Hematopoietic multipotent progenitor cell treated with erythropoietin and hydrocortisone succinate and interleukin-3 and kit ligand, for 4 days (in vitro differentiated cells): Measurements from ENCODE around the gene VSX1.

Experiments
- DNase-seq: peaks from one replicate; pipeline ENCODE4 v3.0.0-alpha.2; 2015

VSX1 gene

GRCh38 chr20:25051386-25052155 is 30.4 kb downstream of the VSX1 start:
- no peak for DNase-seq

- no peak for DNase-seq
These were observed 31.2 kb downstream of the VSX1 start for GRCh38 chr20:25050501-25051350.

- DNase-seq: no peak
These were observed 31.9 kb downstream of the VSX1 start for GRCh38 chr20:25050082-25050481.

GRCh38 chr20:25049261-25050060 is 32.5 kb downstream of the VSX1 start:
- DNase-seq: no peak

GRCh38 chr20:25048519-25048952 is 33.4 kb downstream of the VSX1 start:
- no peak for DNase-seq

- no peak for DNase-seq
These were observed 34.2 kb downstream of the VSX1 start for GRCh38 chr20:25047766-25048165.

GRCh38 chr20:25046736-25047666 is 34.9 kb downstream of the VSX1 start:
- no peak for DNase-seq

GRCh38 chr20:25046181-25046641 is 35.7 kb downstream of the VSX1 start:
- no peak for DNase-seq

GRCh38 chr20:25045343-25045712 is 36.6 kb downstream of the VSX1 start:
- no peak for DNase-seq

GRCh38 chr20:25044660-25045342 is 37.1 kb downstream of the VSX1 start:
- DNase-seq: no peak

GRCh38 chr20:25044261-25044560 is 37.7 kb downstream of the VSX1 start:
- no peak for DNase-seq

GRCh38 chr20:25043499-25044260 is 38.3 kb downstream of the VSX1 start:
- no peak for DNase-seq

- DNase-seq: peak; percentile 91
These were observed 39.1 kb downstream of the VSX1 start for GRCh38 chr20:25042531-25043498.

- DNase-seq: no peak
These were observed 40.0 kb downstream of the VSX1 start for GRCh38 chr20:25041813-25042530.

GRCh38 chr20:25040438-25040831 is 41.5 kb downstream of the VSX1 start:
- DNase-seq: peak; percentile 95

- no peak for DNase-seq
These were observed 42.1 kb downstream of the VSX1 start for GRCh38 chr20:25039697-25040437.

- DNase-seq: no peak
These were observed 43.3 kb downstream of the VSX1 start for GRCh38 chr20:25038591-25039015.

GRCh38 chr20:25038103-25038410 is 43.9 kb downstream of the VSX1 start:
- no peak for DNase-seq
